ENCODE measurements around the gene VIL1. TPM values are rescaled to one million over a fixed set of nuclear protein-coding genes. Genes with fewer than 3 reads are reported as not detected.

VIL1 gene
- total RNA-seq, 1 experiment from 2014 or later = 4.2 TPM

- DNase-seq = no peak
- Histone ChIP-seq H4K20me1 (ENCODE audit: control insufficient read depth, insufficient read depth, insufficient read length) (no peaks in the 10 kb centered on the region), H4K5ac (ENCODE audit: insufficient read length, low read depth, low read length) (no peak overlapping the region), H3K4me1 (ENCODE audit: insufficient read depth, low read length) (no peaks in the 10 kb centered on the region), H2BK15ac (ENCODE audit: low read depth, low read length) (no peak overlapping the region), H3K18ac (ENCODE audit: insufficient read length, low read depth, low read length) (no peak overlapping the region), H3K9ac (ENCODE audit: extremely low read depth, insufficient read length, low read length) (no peak overlapping the region), H3K79me1 (ENCODE audit: insufficient read depth, low read depth, low read length, poor library complexity, severe bottlenecking) (no peaks in the 10 kb centered on the region), H4K8ac (replicated peaks; ENCODE audit: insufficient read length, low read depth, low read length) (no peak overlapping the region), H3K14ac (ENCODE audit: insufficient read depth, low read length) (no peak overlapping the region), H2BK5ac (ENCODE audit: insufficient read length, low read length) (no peak overlapping the region), H3K79me2 (ENCODE audit: insufficient read depth, low read length) (no peaks in the 10 kb centered on the region), H3K9me3 (ENCODE audit: control insufficient read depth, low read depth, low read length) (no peaks in the 10 kb centered on the region), H2BK12ac (ENCODE audit: insufficient read length, low read depth, low read length) (no peak overlapping the region), H2BK20ac (ENCODE audit: low read depth, low read length, poor library complexity, severe bottlenecking) (no peak overlapping the region), H3K23me2 (ENCODE audit: insufficient read length, low read depth, low read length, poor library complexity, severe bottlenecking) (no peaks in the 10 kb centered on the region), H3K27ac (ENCODE audit: insufficient read length, low read depth, low read length) (no peak overlapping the region), H2AK5ac (ENCODE audit: insufficient read length, low read length) (no peak overlapping the region), H3K4ac (ENCODE audit: low read depth, low read length) (no peak overlapping the region), H3K23ac (ENCODE audit: insufficient read length, low read depth, low read length) (no peak overlapping the region), H3K56ac (ENCODE audit: insufficient read length, low read depth, low read length) (no peak overlapping the region), H4K91ac (ENCODE audit: insufficient read length, low read depth, low read length) (no peak overlapping the region), H2BK120ac (ENCODE audit: low read depth, low read length, poor library complexity, severe bottlenecking) (no peak overlapping the region), H2AFZ (ENCODE audit: low read length) (no peak overlapping the region), H3K27me3 (ENCODE audit: insufficient read depth, low read length) (no peaks in the 10 kb centered on the region), H3K4me2 (ENCODE audit: insufficient read depth, insufficient read length, low read length) (no peak overlapping the region), H3T11ph (ENCODE audit: low read length) (no peak overlapping the region)
- TF ChIP-seq, protein P1, sequence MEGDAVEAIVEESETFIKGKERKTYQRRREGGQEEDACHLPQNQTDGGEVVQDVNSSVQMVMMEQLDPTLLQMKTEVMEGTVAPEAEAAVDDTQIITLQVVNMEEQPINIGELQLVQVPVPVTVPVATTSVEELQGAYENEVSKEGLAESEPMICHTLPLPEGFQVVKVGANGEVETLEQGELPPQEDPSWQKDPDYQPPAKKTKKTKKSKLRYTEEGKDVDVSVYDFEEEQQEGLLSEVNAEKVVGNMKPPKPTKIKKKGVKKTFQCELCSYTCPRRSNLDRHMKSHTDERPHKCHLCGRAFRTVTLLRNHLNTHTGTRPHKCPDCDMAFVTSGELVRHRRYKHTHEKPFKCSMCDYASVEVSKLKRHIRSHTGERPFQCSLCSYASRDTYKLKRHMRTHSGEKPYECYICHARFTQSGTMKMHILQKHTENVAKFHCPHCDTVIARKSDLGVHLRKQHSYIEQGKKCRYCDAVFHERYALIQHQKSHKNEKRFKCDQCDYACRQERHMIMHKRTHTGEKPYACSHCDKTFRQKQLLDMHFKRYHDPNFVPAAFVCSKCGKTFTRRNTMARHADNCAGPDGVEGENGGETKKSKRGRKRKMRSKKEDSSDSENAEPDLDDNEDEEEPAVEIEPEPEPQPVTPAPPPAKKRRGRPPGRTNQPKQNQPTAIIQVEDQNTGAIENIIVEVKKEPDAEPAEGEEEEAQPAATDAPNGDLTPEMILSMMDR (conservative IDR thresholded peaks at IDR 0.05) = no peak
- Mint-ChIP-seq H3K27me3 (ENCODE audit: low read depth) (no peaks in the 10 kb centered on the region), H3K9me3 (no peaks in the 10 kb centered on the region), H3K36me3 (ENCODE audit: insufficient read depth in 1 of 3, low read depth in 3 of 3) (peaks cover 7 to 61% (median 55%) of the 10 kb centered on the region in 3 experiments; a peak in 6 of 7 replicates), H3K4me1 (no peaks in the 10 kb centered on the region), H3K27ac (no peak overlapping the region), H3K4me3 (no peak overlapping the region)
Observed at GRCh38 chr2:218472988-218473387, 54.1 kb downstream of the VIL1 start.

Data from H9 (cell line).